Measurements from ENCODE around the gene GDPD5.

The GDPD5 gene

GRCh38 chr11:75495749-75496304, 29.9 kb downstream of the GDPD5 start:
- in situ Hi-C loops (cut with HindIII; ENCODE audit: low sequenced_read_pairs): no loop called here

- in situ Hi-C loops (cut with HindIII; ENCODE audit: low sequenced_read_pairs): no loop called here
Observed at GRCh38 chr11:75493626-75494025, 32.1 kb downstream of the GDPD5 start.

- in situ Hi-C loops (cut with HindIII; ENCODE audit: low sequenced_read_pairs): no loop called here
Observed at GRCh38 chr11:75492181-75492820, 33.4 kb downstream of the GDPD5 start.

- in situ Hi-C loops (cut with HindIII; ENCODE audit: low sequenced_read_pairs): no loop called here
Observed at GRCh38 chr11:75491465-75491864, 34.3 kb downstream of the GDPD5 start.

GRCh38 chr11:75490221-75491181, 35.2 kb downstream of the GDPD5 start:
- in situ Hi-C loops (cut with HindIII; ENCODE audit: low sequenced_read_pairs): no loop called here

GRCh38 chr11:75487365-75487764, 38.4 kb downstream of the GDPD5 start:
- in situ Hi-C loops (cut with HindIII; ENCODE audit: low sequenced_read_pairs): no loop called here

GRCh38 chr11:75485742-75486141, 40.0 kb downstream of the GDPD5 start:
- in situ Hi-C loops (cut with HindIII; ENCODE audit: low sequenced_read_pairs): no loop called here

- in situ Hi-C loops (cut with HindIII; ENCODE audit: low sequenced_read_pairs): no loop called here
Observed at GRCh38 chr11:75482931-75483469, 42.7 kb downstream of the GDPD5 start.

- in situ Hi-C loops (cut with HindIII; ENCODE audit: low sequenced_read_pairs): no loop called here
Observed at GRCh38 chr11:75481922-75482606, 43.7 kb downstream of the GDPD5 start.

GRCh38 chr11:75481223-75481921, 44.4 kb downstream of the GDPD5 start:
- in situ Hi-C loops (cut with HindIII; ENCODE audit: low sequenced_read_pairs): no loop called here

GRCh38 chr11:75480185-75481175, 45.3 kb downstream of the GDPD5 start:
- in situ Hi-C loops (cut with HindIII; ENCODE audit: low sequenced_read_pairs): no loop called here

- in situ Hi-C loops (cut with HindIII; ENCODE audit: low sequenced_read_pairs): no loop called here
Observed at GRCh38 chr11:75479597-75480145, 46.1 kb downstream of the GDPD5 start.

- in situ Hi-C loops (cut with HindIII; ENCODE audit: low sequenced_read_pairs): no loop called here
Observed at GRCh38 chr11:75478783-75479596, 46.8 kb downstream of the GDPD5 start.

GRCh38 chr11:75477614-75477935, 48.2 kb downstream of the GDPD5 start:
- in situ Hi-C loops (cut with HindIII; ENCODE audit: low sequenced_read_pairs): no loop called here

GRCh38 chr11:75476739-75477613, 48.8 kb downstream of the GDPD5 start:
- in situ Hi-C loops (cut with HindIII; ENCODE audit: low sequenced_read_pairs): no loop called here

- in situ Hi-C loops (cut with HindIII; ENCODE audit: low sequenced_read_pairs): no loop called here
Observed at GRCh38 chr11:75475767-75476650, 49.7 kb downstream of the GDPD5 start.
